Fibroblast of the aortic adventitia (primary cell): ENCODE results near the gene GNPTG. TPM values are rescaled to one million over a fixed set of nuclear protein-coding genes. Genes with fewer than 3 reads are reported as not detected.

Source experiments
- DNase-seq: peaks from one replicate; pipeline ENCODE4 v3.0.0-alpha.2; 2010; ENCODE audit warnings: low read depth
- H3K4me3 ChIP-seq: 2 replicates; pipeline ENCODE4 v1.5.1; 2011; ENCODE audit warnings: low read depth, mild to moderate bottlenecking, control low read depth, low read length, moderate library complexity
- total RNA-seq: library from RNA; depleted of rRNA; stranded (reverse); fragments of >200 nt; gene quantifications from 2 replicates; pipeline ENCODE4 v1.2.3, GENCODE V29; 2012; ENCODE audit warnings: low replicate concordance
- TF ChIP-seq, protein P1 (sequence below): IDR thresholded peaks from 2 replicates; pipeline ENCODE4 v1.5.1; 2011; ENCODE audit warnings: mild to moderate bottlenecking, low read length, control low read depth, inconsistent platforms; ENCODE audit not compliant: insufficient read depth

The GNPTG gene
- total RNA-seq, 1 donor = 36.3 TPM

DNA sequence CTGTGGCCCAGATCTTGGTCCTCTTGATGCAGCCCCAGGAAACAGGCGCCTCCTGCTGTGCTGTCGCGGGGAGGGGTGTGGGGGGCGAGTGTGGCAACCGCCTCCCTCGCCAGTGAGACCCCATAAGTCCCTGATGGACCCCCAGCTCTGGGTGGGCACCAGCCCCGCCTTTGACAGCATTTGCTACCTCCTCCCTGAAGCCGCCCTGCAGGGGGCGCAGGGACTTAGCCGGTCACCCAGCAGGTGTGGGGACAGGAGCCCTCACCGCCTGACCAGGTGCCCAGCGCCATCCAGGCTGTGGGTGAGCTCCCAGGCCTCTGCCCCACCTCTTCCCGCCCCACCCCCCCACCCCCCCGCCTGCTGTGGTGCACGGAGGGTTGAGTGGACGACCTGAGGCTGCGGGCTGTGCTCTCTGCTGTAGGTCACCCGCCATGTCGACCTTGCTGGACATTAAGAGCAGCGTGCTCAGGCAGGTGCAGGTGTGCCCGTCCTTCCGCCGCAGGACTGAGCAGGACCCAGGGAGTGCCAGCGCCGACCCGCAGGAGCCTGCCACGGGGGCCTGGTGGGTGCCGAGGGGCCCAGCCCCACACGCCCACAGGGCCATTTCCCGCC is 13.5 kb upstream of the GNPTG start:
- no peak overlapping the region for H3K4me3 ChIP-seq
- no peak for DNase-seq
- TF ChIP-seq, protein P1, sequence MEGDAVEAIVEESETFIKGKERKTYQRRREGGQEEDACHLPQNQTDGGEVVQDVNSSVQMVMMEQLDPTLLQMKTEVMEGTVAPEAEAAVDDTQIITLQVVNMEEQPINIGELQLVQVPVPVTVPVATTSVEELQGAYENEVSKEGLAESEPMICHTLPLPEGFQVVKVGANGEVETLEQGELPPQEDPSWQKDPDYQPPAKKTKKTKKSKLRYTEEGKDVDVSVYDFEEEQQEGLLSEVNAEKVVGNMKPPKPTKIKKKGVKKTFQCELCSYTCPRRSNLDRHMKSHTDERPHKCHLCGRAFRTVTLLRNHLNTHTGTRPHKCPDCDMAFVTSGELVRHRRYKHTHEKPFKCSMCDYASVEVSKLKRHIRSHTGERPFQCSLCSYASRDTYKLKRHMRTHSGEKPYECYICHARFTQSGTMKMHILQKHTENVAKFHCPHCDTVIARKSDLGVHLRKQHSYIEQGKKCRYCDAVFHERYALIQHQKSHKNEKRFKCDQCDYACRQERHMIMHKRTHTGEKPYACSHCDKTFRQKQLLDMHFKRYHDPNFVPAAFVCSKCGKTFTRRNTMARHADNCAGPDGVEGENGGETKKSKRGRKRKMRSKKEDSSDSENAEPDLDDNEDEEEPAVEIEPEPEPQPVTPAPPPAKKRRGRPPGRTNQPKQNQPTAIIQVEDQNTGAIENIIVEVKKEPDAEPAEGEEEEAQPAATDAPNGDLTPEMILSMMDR = peak; percentile 7

DNA sequence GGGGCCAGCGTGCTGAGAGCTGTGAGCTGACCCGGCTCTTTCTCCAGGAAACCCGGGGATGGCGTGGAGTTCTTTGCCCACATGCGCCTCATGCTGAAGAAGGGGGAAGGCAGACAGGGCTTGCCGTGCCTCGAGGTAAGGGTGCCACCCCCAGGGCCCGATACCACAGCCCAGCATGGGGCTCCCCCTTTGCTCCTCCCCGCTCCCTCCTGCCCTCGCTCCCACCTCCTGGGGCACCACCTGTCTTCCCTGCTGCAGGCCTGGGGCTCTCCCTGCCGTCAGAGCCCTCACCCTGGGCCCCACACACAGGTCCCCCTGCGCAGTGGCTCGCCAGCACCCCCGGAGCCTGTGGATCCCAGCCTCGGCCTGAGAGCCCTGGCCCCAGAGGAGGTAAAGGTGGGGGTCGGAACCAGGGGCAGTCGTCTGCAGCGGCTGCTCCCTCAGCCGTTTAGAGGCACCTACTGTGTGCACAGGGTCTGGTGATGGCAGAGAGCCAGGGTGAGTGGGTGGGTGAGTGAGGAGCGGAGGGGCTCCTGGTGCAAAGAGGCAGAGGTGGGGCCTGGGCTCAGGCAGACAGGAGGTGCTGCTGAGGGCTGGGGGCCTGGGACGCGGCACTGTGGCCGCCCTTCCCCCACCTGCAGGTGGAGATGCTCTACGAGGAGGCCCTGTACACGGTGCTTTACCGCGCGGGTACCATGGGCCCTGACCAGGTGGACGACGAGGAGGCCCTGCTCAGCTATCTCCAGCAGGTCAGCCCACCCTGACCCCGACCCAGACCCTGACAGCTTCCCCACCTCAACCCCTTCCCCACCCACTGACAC is 12.7 kb upstream of the GNPTG start:
- no peak for DNase-seq
- TF ChIP-seq, protein P1 = no peak
- no peak overlapping the region for H3K4me3 ChIP-seq

DNA sequence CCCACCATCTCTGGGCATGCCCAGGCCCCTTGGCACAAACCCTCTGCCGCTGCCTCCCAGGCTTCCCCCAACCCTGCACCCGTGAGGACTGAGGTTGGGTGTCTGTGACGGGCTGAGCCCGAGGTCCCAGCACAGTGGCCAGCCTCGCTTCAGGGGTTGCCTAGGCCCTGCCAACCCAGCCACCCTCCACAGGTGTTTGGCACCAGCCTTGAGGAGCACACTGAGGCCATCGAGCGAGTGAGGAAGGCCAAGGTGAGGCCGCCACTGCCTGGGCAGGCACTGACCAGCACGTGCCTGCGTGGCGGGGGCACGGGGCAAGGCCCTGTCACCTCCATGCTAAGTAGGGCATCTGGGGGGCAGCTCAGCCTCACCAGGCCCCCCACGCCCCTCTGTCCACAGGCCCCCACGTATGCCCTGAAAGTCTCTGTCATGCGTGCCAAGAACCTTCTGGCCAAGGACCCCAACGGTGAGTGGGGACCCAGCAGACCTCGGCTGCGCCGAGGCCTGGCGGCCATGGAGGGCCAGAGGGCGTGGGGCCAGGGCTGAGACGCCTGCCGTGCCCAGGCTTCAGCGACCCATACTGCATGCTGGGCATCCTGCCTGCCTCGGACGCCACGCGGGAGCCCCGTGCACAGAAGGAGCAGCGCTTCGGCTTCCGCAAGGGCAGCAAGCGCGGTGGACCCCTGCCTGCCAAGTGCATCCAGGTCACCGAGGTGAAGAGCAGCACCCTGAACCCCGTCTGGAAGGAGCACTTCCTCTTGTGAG is 10.8 kb upstream of the GNPTG start:
- no peak for DNase-seq
- no peak overlapping the region for H3K4me3 ChIP-seq
- TF ChIP-seq, protein P1 = no peak

DNA sequence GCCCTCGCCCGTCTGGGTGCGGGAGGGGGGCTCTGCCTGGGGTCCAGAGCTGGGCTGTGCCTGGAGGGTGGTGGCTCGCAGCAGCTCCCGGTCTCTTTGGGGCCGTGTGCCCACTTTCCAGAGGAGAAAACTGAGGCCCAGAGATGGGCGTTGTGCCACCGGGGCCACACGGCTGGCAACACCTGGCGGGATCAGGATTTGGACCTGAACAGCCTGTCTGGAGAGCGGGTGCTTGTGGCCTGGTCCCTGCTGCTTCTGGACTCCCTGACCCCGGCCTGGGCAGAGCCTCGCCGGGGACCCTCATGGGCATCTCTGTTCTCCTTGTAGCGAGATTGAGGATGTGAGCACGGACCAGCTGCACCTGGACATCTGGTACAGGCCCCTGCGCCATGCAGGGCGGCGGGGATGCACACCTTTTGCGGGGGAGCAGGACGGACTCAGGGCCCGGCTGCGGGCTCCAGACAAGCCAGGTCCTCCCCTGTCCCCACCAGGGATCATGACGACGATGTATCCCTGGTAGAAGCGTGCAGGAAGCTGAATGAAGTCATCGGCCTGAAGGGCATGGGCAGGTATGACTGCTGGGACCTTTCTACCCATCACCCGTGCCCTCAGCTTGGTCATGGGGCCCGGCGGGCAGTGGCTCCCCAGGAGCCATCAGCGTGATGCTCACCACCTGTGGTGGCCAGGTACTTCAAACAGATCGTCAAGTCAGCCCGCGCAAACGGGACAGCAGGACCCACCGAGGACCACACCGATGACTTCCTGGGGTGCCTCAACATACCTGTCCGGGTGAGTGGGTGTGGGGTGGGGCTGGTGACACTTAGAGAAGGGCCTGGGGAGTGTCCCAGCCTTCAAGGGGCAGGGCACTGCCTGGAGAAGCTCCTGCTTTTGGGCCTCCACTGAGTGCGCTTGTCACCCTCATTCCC is 10.0 kb upstream of the GNPTG start:
- H3K4me3 ChIP-seq = no peak overlapping the region
- TF ChIP-seq, protein P1 = no peak
- DNase-seq = no peak

DNA sequence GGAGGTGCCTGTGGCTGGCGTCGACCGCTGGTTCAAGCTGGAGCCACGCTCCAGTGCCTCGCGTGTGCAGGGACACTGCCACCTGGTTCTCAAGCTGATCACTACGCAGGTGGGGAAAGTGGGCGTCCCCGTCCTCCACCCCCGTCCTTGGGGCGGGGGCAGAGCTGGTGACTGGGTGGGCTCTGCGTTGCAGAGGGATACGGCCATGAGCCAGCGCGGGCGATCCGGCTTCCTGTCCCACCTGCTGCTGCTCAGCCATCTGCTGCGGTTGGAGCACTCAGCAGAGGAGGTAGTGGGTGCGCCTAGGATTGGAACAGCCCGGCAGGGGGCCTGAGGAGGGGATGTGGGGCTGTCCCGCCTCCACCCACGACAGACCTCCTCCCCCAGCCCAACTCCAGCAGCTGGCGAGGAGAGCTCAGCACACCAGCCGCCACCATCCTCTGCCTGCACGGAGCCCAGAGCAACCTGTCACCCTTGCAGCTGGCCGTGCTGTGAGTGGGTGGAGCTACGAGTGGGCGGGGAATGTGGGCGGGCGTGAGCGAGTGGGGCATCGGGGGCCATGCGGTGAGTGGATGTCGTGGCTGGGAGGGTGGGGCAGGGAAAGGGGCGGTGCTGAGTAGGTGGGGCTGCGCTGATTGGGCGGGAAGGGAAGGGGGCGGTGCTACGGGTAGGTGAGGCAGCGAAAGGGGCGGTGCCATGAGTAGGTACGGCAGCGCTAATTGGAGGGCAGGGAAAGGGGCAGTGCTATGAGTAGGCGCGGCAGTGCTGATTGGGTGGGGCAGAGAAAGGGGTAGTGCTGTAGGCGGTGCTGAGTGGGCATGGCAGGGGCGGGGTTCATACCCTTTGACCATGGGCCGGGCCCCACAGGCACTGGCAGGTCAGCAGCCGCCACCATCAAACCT is 9.0 kb upstream of the GNPTG start:
- peak; percentile 66 for DNase-seq
- TF ChIP-seq, protein P1 = no peak
- no peak overlapping the region for H3K4me3 ChIP-seq
